ENCODE results near the gene ATP2A2. TPM values are rescaled to one million over a fixed set of nuclear protein-coding genes. Genes with fewer than 3 reads are reported as not detected.

The ATP2A2 gene
- total and polyA plus RNA-seq, 2 donors (not counting 1 experiment from before 2014, with no cell fraction given): 35.3 to 68.2 TPM

GRCh38 chr12:110287986-110288385 is 6.9 kb downstream of the ATP2A2 start:
- no peak overlapping the region for H3K4me3 ChIP-seq (ENCODE audit: control extremely low read depth in 1 of 5, extremely low read depth in 1 of 5, insufficient read depth in 1 of 5, low read depth in 2 of 5, low read length in 4 of 5)
- H3K27ac ChIP-seq (ENCODE audit: low read length in 2 of 2): no peak overlapping the region
- no peaks in the 10 kb centered on the region for H3K9me3 ChIP-seq (ENCODE audit: control extremely low read depth in 1 of 3, control insufficient read depth in 2 of 3, insufficient read depth in 1 of 3, low read length in 2 of 3)
- H3K27me3 ChIP-seq (replicated peaks in 1 of 4; ENCODE audit: control extremely low read depth in 1 of 4, control insufficient read depth in 3 of 4, insufficient read depth in 4 of 4, low read length in 3 of 4): no peaks in the 10 kb centered on the region
- ChIA-PET POLR2A (interaction anchor here (0.6 kb wide), 1 partner anchor 33 kb away, joined by 3 read pairs; no protein-coding TSS in a partner anchor), CTCF (interaction anchor here (0.7 to 1.0 kb wide), 2 partner anchors 28 to 561 kb away, joined by 3 to 5 read pairs; no protein-coding TSS in a partner anchor)
- Mint-ChIP-seq H3K4me3 (no peak overlapping the region), H3K27ac (no peak overlapping the region), H3K27me3 (no peaks in the 10 kb centered on the region), H3K9me3 (ENCODE audit: insufficient read depth) (no peaks in the 10 kb centered on the region), H3K4me1 (peaks cover 45% of the 10 kb centered on the region)
- no peak overlapping the region for H2AFZ ChIP-seq (ENCODE audit: insufficient read depth, low read depth, low read length, poor library complexity, severe bottlenecking)
- ATAC-seq (ENCODE audit: low read depth) (no peak), DNase-seq (no peak)
- peaks cover 5 to 52% of the 10 kb centered on the region in 2 experiments for H3K36me3 ChIP-seq (replicated peaks in 1 of 2; ENCODE audit: control extremely low read depth in 1 of 2, control insufficient read depth in 1 of 2, extremely low read depth in 1 of 2, insufficient read depth in 2 of 2, low read length in 1 of 2)
- peaks cover 22% of the 10 kb centered on the region for H4K20me1 ChIP-seq (ENCODE audit: control insufficient read depth, insufficient read depth, low read length, poor library complexity, severe bottlenecking)
- TF ChIP-seq CTCF (IDR thresholded peaks at IDR 0.05) (no peak), EZH2 (IDR thresholded peaks at IDR 0.05; ENCODE audit: borderline replicate concordance, insufficient read depth, low read depth, low read length, poor library complexity, severe bottlenecking) (no peak)
- intact Hi-C loops (cut with micrococcal nuclease): loop anchor here (10.0 kb wide), 1 partner anchor 457 kb away; the partner anchor contains the start of gene PPP1CC
- H3K79me2 ChIP-seq (ENCODE audit: control insufficient read depth, insufficient read depth, low read length): peaks cover 96% of the 10 kb centered on the region
- no peak overlapping the region for H3K4me2 ChIP-seq (replicated peaks; ENCODE audit: low read depth, low read length, poor library complexity, severe bottlenecking)
- H3K9ac ChIP-seq (ENCODE audit: low read length): no peak overlapping the region
- H3K4me1 ChIP-seq (ENCODE audit: control insufficient read depth in 2 of 2, insufficient read depth in 2 of 2, low read length in 2 of 2): peaks cover 8 to 25% of the 10 kb centered on the region in 2 donors
- WGBS (ENCODE audit: insufficient coverage): 94% methylated on average over 3 of the region's 3 CpGs

GRCh38 chr12:110289044-110289710 is 8.1 kb downstream of the ATP2A2 start:
- peaks cover 14% of the 10 kb centered on the region for H4K20me1 ChIP-seq (ENCODE audit: control insufficient read depth, insufficient read depth, low read length, poor library complexity, severe bottlenecking)
- Mint-ChIP-seq H3K4me1 (peaks cover 34% of the 10 kb centered on the region), H3K27ac (peak overlapping the region; percentile 50), H3K4me3 (no peak overlapping the region), H3K27me3 (no peaks in the 10 kb centered on the region), H3K9me3 (ENCODE audit: insufficient read depth) (no peaks in the 10 kb centered on the region)
- no CpG with 5 or more reads among the region's 3 CpGs for WGBS (ENCODE audit: insufficient coverage)
- no peak overlapping the region for H2AFZ ChIP-seq (ENCODE audit: insufficient read depth, low read depth, low read length, poor library complexity, severe bottlenecking)
- DNase-seq (no peak), ATAC-seq (ENCODE audit: low read depth) (no peak)
- peaks cover 91% of the 10 kb centered on the region for H3K79me2 ChIP-seq (ENCODE audit: control insufficient read depth, insufficient read depth, low read length)
- no peaks in the 10 kb centered on the region for H3K27me3 ChIP-seq (replicated peaks in 1 of 4; ENCODE audit: control extremely low read depth in 1 of 4, control insufficient read depth in 3 of 4, insufficient read depth in 4 of 4, low read length in 3 of 4)
- H3K4me3 ChIP-seq (ENCODE audit: control extremely low read depth in 1 of 5, extremely low read depth in 1 of 5, insufficient read depth in 1 of 5, low read depth in 2 of 5, low read length in 4 of 5): no peak overlapping the region
- H3K27ac ChIP-seq (ENCODE audit: low read length in 2 of 2): peak overlapping the region in 1 of 2 donors; percentile 35
- ChIA-PET CTCF (interaction anchor here (0.7 to 1.0 kb wide), 2 partner anchors 9 to 26 kb away, joined by 3 read pairs; no protein-coding TSS in a partner anchor), POLR2A (no interaction called here)
- H3K36me3 ChIP-seq (replicated peaks in 1 of 2; ENCODE audit: control extremely low read depth in 1 of 2, control insufficient read depth in 1 of 2, extremely low read depth in 1 of 2, insufficient read depth in 2 of 2, low read length in 1 of 2): peaks cover 5 to 52% of the 10 kb centered on the region in 2 experiments
- H3K9ac ChIP-seq (ENCODE audit: low read length): no peak overlapping the region
- H3K4me1 ChIP-seq (ENCODE audit: control insufficient read depth in 2 of 2, insufficient read depth in 2 of 2, low read length in 2 of 2): peaks cover 0 to 13% of the 10 kb centered on the region in 2 donors
- intact Hi-C loops (cut with micrococcal nuclease): loop anchor here (10.0 kb wide), 1 partner anchor 456 kb away; the partner anchor contains the start of gene PPP1CC
- H3K9me3 ChIP-seq (ENCODE audit: control extremely low read depth in 1 of 3, control insufficient read depth in 2 of 3, insufficient read depth in 1 of 3, low read length in 2 of 3): no peaks in the 10 kb centered on the region
- no peak overlapping the region for H3K4me2 ChIP-seq (replicated peaks; ENCODE audit: low read depth, low read length, poor library complexity, severe bottlenecking)
- TF ChIP-seq CTCF (IDR thresholded peaks at IDR 0.05) (no peak), EZH2 (IDR thresholded peaks at IDR 0.05; ENCODE audit: borderline replicate concordance, insufficient read depth, low read depth, low read length, poor library complexity, severe bottlenecking) (no peak)

All from B cell (primary cell).